Spleen (tissue), 11 donors: Measurements from ENCODE around the gene PMEL. TPM values are rescaled to one million over a fixed set of nuclear protein-coding genes. Genes with fewer than 3 reads are reported as not detected.

Source experiments
- DNase-seq: peaks from one replicate; pipeline ENCODE4 v3.0.0-alpha.2; 2020
- H3K27ac ChIP-seq, 8 donors: fragments of 200-600 bp; sonication (generic) in 7 of 8; 1 replicate in 4 of 8; 2 replicates in 4 of 8; pipeline versions ENCODE4 v1.5.0 to v1.8.0; 2016 to 2021; ENCODE audit warnings: inconsistent platforms in 4 of 8, mild to moderate bottlenecking in 4 of 8, moderate library complexity in 1 of 8
- H3K27me3 ChIP-seq, 7 donors: fragments of 200-600 bp; sonication (generic) in 6 of 7; replicated peaks in 1 of 7; 1 replicate in 4 of 7; 2 replicates in 3 of 7; pipeline versions ENCODE4 v1.5.0 to v1.8.0; 2016 to 2021; ENCODE audit warnings: inconsistent platforms in 3 of 7, mild to moderate bottlenecking in 1 of 7
- H3K36me3 ChIP-seq, 6 donors: fragments of 200-600 bp; sonication (generic) in 5 of 6; 1 replicate in 4 of 6; 2 replicates in 2 of 6; pipeline versions ENCODE4 v1.5.0 to v1.8.0; 2016 to 2021; ENCODE audit warnings: inconsistent platforms in 2 of 6
- H3K4me1 ChIP-seq, 6 donors: fragments of 200-600 bp; sonication (generic) in 5 of 6; 1 replicate in 3 of 6; 2 replicates in 3 of 6; pipeline versions ENCODE4 v1.5.0 to v1.8.0; 2016 to 2021; ENCODE audit warnings: inconsistent platforms in 3 of 6
- H3K4me3 ChIP-seq, 8 donors: fragments of 200-600 bp; sonication (generic) in 7 of 8; 1 replicate in 4 of 8; 2 replicates in 4 of 8; pipeline versions ENCODE4 v1.5.0 to v1.8.0; 2016 to 2021; ENCODE audit warnings: inconsistent platforms in 4 of 8, mild to moderate bottlenecking in 4 of 8, moderate library complexity in 2 of 8
- H3K9me3 ChIP-seq, 8 donors: fragments of 200-600 bp; sonication (generic) in 7 of 8; 1 replicate in 4 of 8; 2 replicates in 4 of 8; pipeline versions ENCODE4 v1.5.0 to v1.8.0; 2016 to 2021; ENCODE audit warnings: inconsistent platforms in 4 of 8
- CTCF ChIP-seq, 11 experiments: fragments of 200-600 bp in 7 of 11; fragments of 450-650 bp in 4 of 11; sonication (generic) in 4 of 11; IDR thresholded peaks in 8 of 11; conservative IDR thresholded peaks in 3 of 11; 1 replicate in 7 of 11; 2 replicates in 4 of 11; pipeline versions ENCODE4 v1.4.0 to v1.8.0; 2016 to 2021; ENCODE audit warnings: antibody characterized with exemption in 11 of 11, inconsistent platforms in 4 of 11, mild to moderate bottlenecking in 1 of 11
- POLR2A ChIP-seq, 3 donors: fragments of 450-650 bp; IDR thresholded peaks; one replicate each; pipeline ENCODE4 v1.5.1; 2017; ENCODE audit warnings: antibody characterized with exemption in 3 of 3, mild to moderate bottlenecking in 1 of 3
- POLR2AphosphoS5 ChIP-seq, 3 donors: sonication (generic); formaldehyde crosslinking; IDR thresholded peaks; one replicate each; pipeline ENCODE4 v1.5.1; 2017; ENCODE audit warnings: antibody characterized with exemption in 3 of 3
- WGBS, 5 donors: extraction: QIAGEN DNeasy Blood & Tissue Kit in 3 of 5; methylation state at CpG; one replicate each; pipeline versions ENCODE4 v1.1.5 to v1.1.7; 2013 to 2018; 5-methylcytosine and 5-hydroxymethylcytosine counted together
- intact Hi-C: fragments of 100-400 bp; cut with DNase I; formaldehyde crosslinking; loops from one replicate; pipeline ENCODE4 v1.15.0; 2023; ENCODE audit warnings: low total_unique reads
- polyA plus RNA-seq, 3 donors: library from polyadenylated mRNA; stranded (reverse); fragments of 200-250 nt; gene quantifications; one replicate each; pipeline ENCODE4 v1.2.1, GENCODE V29; 2013
- total RNA-seq, 7 donors: library from RNA; depleted of rRNA in 3 of 7; stranded (reverse); fragments of >200 nt in 3 of 7; fragmentation: NEBNext Ultra II Directional in 4 of 7; extraction: Animal tissue kit (Norgen Biotek cat#: 25700) in 4 of 7; gene quantifications; one replicate each; pipeline versions ENCODE4 v1.1.0 to v1.2.1, GENCODE V29; 2016 to 2021
- donor health status: healthy with polysubstance abuse.
- donor health status: DM: no; HTN: no; CAD: no; lungs with moderate emphysema.
- donor health status: DM: no; HTN: no; CAD: no.
- donor health status: Bipolar disorder and iron deficiency.
- donor health status: healthy.
- donor health status: DM: no; HTN: no; CAD: no.
- donor health status: DM: yes; HTN: yes; CAD: no.

The PMEL gene
- total and polyA plus RNA-seq, 10 donors, result 0.15 to 1.6 (median 0.74) TPM

GRCh38 chr12:55929306-55929791, 36.5 kb downstream of the PMEL start:
- WGBS, 5 donors, result 7 to 27% (median 12%) methylated on average over 8 of the region's 8 CpGs

GRCh38 chr12:55927588-55928502, 38.0 kb downstream of the PMEL start, which contains the start of gene PYM1:
Gene PYM1, minus strand, starts transcription at chr12:55927894. Its CDS starts 133 bp downstream, at chr12:55927761.
- TF ChIP-seq CTCF (IDR thresholded peaks at IDR 0.05 in 8 of 11, conservative IDR thresholded peaks at IDR 0.05 in 3 of 11) (no peak), POLR2AphosphoS5 (IDR thresholded peaks at IDR 0.05) (peak; percentile 83 to 90 (median 87))
- Histone ChIP-seq H3K4me1 (peaks cover 35 to 87% (median 68%) of the 10 kb centered on the region in 6 donors), H3K27ac (peak within 1 kb of the TSS; percentile 93 to 99 (median 96)), H3K27me3 (no peaks in the 10 kb centered on the region), H3K36me3 (peaks cover 0 to 25% (median 2%) of the 10 kb centered on the region in 6 donors), H3K4me3 (peak within 1 kb of the TSS; percentile 70 to 98 (median 88)), H3K9me3 (no peaks in the 10 kb centered on the region)
- 6 to 10% (median 7%) methylated on average over 29 to 49 of the region's 49 CpGs for WGBS, 5 donors
- DNase-seq, result peak; percentile 95
- intact Hi-C loops, result loop anchor here (5.0 kb wide), 1 partner anchor 96 kb away; no protein-coding TSS in a partner anchor

More at GRCh38 chr12:55929306-55929791, 36.5 kb downstream of the PMEL start:
- intact Hi-C loops, result loop anchor here (5.0 kb wide), 1 partner anchor 97 kb away; no protein-coding TSS in a partner anchor
- Histone ChIP-seq H3K27me3 (no peaks in the 10 kb centered on the region), H3K4me1 (peaks cover 43 to 87% (median 79%) of the 10 kb centered on the region in 6 donors), H3K27ac (peak overlapping the region; percentile 93 to 99 (median 96)), H3K9me3 (no peaks in the 10 kb centered on the region), H3K4me3 (peak overlapping the region in 6 of 8 donors; percentile 2 to 98 (median 82)), H3K36me3 (peaks cover 0 to 10% (median 0%) of the 10 kb centered on the region in 6 donors)
- peak; percentile 96 for DNase-seq
- TF ChIP-seq POLR2AphosphoS5 (IDR thresholded peaks at IDR 0.05), result peak; percentile 12 to 89 (median 79)
- TF ChIP-seq CTCF (IDR thresholded peaks at IDR 0.05 in 8 of 11, conservative IDR thresholded peaks at IDR 0.05 in 3 of 11), result no peak
- TF ChIP-seq POLR2A (IDR thresholded peaks at IDR 0.05), result peak in 1 of 3 donors; percentile 4

- TF ChIP-seq CTCF (IDR thresholded peaks at IDR 0.05 in 8 of 11, conservative IDR thresholded peaks at IDR 0.05 in 3 of 11), result peak; percentile 52 to 80 (median 73)
- peak in 1 of 3 donors; percentile 30 for TF ChIP-seq POLR2A (IDR thresholded peaks at IDR 0.05)
- TF ChIP-seq POLR2AphosphoS5 (IDR thresholded peaks at IDR 0.05), result peak; percentile 83 to 88 (median 87)
- peak; percentile 98 for DNase-seq
- no peaks in the 10 kb centered on the region for H3K27me3 ChIP-seq
- H3K4me3 ChIP-seq, result peak overlapping the region; percentile 70 to 98 (median 88)
- H3K9me3 ChIP-seq, result no peaks in the 10 kb centered on the region
- WGBS, 5 donors, result 0 to 1% (median 0%) methylated on average over 30 to 42 of the region's 42 CpGs
- H3K27ac ChIP-seq, result peak overlapping the region; percentile 93 to 99 (median 96)
- H3K4me1 ChIP-seq, result peaks cover 34 to 89% (median 66%) of the 10 kb centered on the region in 6 donors
- peaks cover 0 to 33% (median 6%) of the 10 kb centered on the region in 6 donors for H3K36me3 ChIP-seq
- intact Hi-C loops, result loop anchor here (5.0 kb wide), 1 partner anchor 95 kb away; no protein-coding TSS in a partner anchor
These were observed 38.9 kb downstream of the PMEL start for GRCh38 chr12:55926738-55927587.
